SU-DHL-6 (cell line): Measurements from ENCODE around the gene RNF182.

ENCODE experiments used
- CTCF ChIP-seq: fragments of 200-600 bp; sonication (generic); IDR thresholded peaks from one replicate; pipeline ENCODE4 v1.5.1; 2017; ENCODE audit warnings: antibody characterized with exemption, mild to moderate bottlenecking, low read length, moderate library complexity; ENCODE audit not compliant: insufficient read depth, poor library complexity, severe bottlenecking
- EZH2phosphoT487 ChIP-seq: fragments of 200-600 bp; sonication (generic), shearing (Covaris generic); conservative IDR thresholded peaks from 2 replicates; pipeline ENCODE4 v1.6.1; 2018; ENCODE audit warnings: mild to moderate bottlenecking, antibody characterized with exemption, low read length, moderate library complexity, mixed read lengths

GRCh38 chr6:13884397-13884796, 40.4 kb upstream of the RNF182 start:
- TF ChIP-seq CTCF (no peak), EZH2phosphoT487 (no peak)
